ENCODE data around the gene HOXB4. TPM values are rescaled to one million over a fixed set of nuclear protein-coding genes. Genes with fewer than 3 reads are reported as not detected.

HOXB4 gene
- not detected for polyA plus RNA-seq (2012; ENCODE audit: insufficient read depth, insufficient read length, low read depth)

DNA sequence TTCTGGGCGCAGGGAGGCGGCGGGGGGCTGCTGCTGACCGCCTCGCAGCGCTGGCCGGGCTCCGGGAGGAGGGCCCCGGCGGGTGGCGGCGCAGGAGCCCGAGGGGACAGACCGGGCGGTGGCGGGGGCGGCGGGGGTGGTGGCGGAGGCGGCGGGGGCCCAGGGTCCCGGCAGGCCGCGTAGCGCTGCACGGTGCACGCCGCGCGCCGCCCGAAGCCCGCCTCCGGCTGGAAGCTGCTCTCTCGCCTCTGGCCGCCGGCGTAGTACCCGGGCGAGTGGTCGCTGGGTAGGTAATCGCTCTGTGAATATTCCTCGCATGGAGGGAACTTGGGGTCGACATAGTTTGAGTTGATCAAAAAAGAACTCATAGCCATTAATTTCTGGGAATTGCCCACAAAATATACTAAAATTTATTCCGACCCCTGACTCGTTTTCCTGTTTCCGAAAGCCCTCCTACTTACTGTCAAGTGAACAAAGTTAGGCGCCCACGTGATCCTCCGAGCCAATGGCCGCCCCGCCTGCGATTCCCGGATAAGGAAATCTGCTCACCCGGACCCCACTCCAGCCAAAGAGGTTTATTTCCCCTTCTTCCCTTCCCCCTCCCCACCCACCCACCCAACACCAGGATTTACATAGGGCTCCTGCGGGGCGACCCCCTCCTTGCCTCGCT is at the start of gene HOXB4:
HOXB4 (minus strand) TSS at position 405 of the 670 bp plus-strand sequence; CDS start at position 374, 31 bp downstream.
- no peak for DNase-seq
- H3K36me3 ChIP-seq: no peaks in the 10 kb centered on the region
- TF ChIP-seq, protein P1, sequence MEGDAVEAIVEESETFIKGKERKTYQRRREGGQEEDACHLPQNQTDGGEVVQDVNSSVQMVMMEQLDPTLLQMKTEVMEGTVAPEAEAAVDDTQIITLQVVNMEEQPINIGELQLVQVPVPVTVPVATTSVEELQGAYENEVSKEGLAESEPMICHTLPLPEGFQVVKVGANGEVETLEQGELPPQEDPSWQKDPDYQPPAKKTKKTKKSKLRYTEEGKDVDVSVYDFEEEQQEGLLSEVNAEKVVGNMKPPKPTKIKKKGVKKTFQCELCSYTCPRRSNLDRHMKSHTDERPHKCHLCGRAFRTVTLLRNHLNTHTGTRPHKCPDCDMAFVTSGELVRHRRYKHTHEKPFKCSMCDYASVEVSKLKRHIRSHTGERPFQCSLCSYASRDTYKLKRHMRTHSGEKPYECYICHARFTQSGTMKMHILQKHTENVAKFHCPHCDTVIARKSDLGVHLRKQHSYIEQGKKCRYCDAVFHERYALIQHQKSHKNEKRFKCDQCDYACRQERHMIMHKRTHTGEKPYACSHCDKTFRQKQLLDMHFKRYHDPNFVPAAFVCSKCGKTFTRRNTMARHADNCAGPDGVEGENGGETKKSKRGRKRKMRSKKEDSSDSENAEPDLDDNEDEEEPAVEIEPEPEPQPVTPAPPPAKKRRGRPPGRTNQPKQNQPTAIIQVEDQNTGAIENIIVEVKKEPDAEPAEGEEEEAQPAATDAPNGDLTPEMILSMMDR (IDR thresholded peaks at IDR 0.05; ENCODE audit: low read depth, low read length): no peak
- no peaks in the 10 kb centered on the region for H3K9me3 ChIP-seq
- H3K4me3 ChIP-seq (ENCODE audit: low read depth, low read length): no peak within 1 kb of the TSS
- no peaks in the 10 kb centered on the region for H3K4me1 ChIP-seq
- H3K27me3 ChIP-seq: peaks cover 96% of the 10 kb centered on the region

DNA sequence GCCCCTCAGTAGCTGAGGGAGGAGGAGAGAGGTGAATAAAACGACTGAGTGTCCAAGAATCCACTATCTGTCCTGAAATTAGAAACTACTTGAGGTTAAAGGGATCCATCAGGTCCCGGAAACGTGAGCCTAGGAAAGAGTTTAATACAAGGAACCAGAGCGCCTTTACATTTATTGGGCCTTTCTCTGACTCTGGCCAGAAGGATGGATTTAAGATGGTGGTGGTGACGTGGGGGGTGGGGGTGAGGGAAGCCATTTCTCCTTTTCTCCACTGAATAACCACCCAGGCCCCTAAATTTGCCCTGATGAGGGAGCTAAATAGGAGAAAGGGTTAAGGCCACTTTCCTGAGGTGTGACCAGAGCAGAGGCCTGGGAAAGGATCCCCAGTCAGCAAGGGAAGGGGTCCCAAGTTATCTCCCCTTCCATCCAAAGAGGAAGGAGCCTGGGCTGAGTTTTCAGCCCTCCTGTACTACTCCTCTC is 49.0 kb upstream of the HOXB4 start:
- H3K27me3 ChIP-seq: peaks cover 99% of the 10 kb centered on the region
- TF ChIP-seq, protein P1 (IDR thresholded peaks at IDR 0.05; ENCODE audit: low read depth, low read length): no peak
- H3K36me3 ChIP-seq: no peaks in the 10 kb centered on the region
- H3K4me3 ChIP-seq (ENCODE audit: low read depth, low read length): no peak overlapping the region
- H3K9me3 ChIP-seq: no peaks in the 10 kb centered on the region
- H3K4me1 ChIP-seq: no peaks in the 10 kb centered on the region
- DNase-seq: no peak

DNA sequence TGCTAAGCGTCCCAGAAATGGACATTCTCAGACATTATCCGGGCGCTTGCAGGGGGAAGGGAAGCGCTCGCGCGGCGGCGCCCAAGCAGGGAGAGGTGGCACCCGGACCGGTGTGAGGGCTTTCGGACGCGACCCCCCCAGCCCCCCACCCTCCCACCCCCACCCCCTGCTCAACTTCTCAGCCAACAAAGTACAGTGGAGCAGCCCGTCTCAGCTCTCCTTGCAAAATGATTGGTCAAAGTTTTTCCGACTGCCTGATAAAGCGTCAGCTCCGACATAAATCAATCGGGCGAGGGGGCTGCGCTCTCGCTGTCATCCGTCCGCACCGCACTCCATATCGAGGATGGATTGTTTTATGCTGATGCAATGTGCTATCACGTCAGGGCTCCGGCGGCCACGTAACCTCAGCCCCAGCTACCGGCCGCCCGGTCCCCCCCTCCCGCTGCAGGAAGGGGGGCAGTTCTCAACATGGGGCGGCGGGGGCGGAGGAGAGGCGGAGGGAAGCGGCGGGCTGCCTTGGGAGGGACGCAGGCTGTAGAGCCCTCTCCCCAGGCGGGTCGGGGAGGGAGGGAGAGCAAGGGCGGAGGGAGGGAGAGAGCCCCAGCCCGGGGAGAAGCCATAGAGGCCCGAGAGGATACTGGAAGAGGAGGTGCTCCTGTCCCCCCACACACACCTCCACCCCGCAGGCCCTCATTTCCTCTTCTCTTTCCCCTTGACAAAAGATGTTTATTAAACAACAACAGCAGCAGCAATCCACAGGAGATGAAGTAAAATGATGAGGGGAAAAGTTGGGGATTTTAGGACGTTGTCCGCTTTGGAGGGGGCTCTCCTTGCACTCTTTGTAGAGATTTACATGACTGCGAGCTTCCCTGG is 48.3 kb upstream of the HOXB4 start, which contains the start of gene HOXB9:
HOXB9 (minus strand) TSS at position 114 of the 873 bp plus-strand sequence; CDS start at position 25, 89 bp downstream.
- H3K4me1 ChIP-seq: no peaks in the 10 kb centered on the region
- no peak for DNase-seq
- H3K36me3 ChIP-seq: no peaks in the 10 kb centered on the region
- H3K4me3 ChIP-seq (ENCODE audit: low read depth, low read length): no peak within 1 kb of the TSS
- TF ChIP-seq, protein P1 (IDR thresholded peaks at IDR 0.05; ENCODE audit: low read depth, low read length): no peak
- H3K27me3 ChIP-seq: peaks cover 99% of the 10 kb centered on the region
- no peaks in the 10 kb centered on the region for H3K9me3 ChIP-seq

DNA sequence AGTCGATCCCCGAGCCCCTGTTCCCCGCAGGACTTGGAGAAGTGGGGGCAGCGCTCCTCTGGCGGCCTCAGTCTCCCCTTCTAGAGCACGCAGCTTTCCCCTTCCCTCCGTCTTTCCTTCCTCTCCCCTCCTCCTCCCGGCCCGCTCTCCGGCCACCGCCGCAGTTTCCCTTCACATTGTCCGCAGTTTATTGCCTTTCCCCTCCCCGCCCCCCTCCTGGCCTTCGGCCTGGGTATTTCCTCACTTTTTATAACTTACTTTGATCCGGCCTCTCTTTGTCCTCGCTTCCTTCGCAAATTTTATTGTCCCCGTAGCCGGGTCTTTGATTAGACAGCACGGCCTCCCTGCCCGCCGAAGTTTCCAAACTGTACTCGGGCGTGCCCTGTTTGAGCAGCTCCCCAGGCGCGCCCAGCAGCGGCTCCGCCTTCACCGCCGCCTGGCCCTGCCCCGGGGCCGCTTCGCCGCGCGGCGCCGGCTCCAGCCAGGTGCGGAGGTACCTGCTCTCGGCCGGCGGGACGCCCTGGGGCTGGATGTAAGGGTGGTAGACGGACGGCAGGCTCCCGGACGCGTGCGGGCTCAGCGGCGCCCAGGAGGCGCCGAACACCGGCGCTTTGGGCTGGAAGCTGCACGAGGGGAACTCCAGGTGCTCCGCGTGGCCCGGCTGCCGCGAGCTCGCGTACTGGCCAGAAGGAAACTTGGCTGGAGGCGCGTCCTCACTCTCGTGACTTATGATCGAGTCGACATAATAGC is 47.5 kb upstream of the HOXB4 start:
- Histone ChIP-seq H3K9me3 (no peaks in the 10 kb centered on the region), H3K4me3 (ENCODE audit: low read depth, low read length) (no peak overlapping the region), H3K27me3 (peaks cover 99% of the 10 kb centered on the region), H3K36me3 (no peaks in the 10 kb centered on the region), H3K4me1 (no peaks in the 10 kb centered on the region)
- TF ChIP-seq, protein P1 (IDR thresholded peaks at IDR 0.05; ENCODE audit: low read depth, low read length): no peak
- no peak for DNase-seq

DNA sequence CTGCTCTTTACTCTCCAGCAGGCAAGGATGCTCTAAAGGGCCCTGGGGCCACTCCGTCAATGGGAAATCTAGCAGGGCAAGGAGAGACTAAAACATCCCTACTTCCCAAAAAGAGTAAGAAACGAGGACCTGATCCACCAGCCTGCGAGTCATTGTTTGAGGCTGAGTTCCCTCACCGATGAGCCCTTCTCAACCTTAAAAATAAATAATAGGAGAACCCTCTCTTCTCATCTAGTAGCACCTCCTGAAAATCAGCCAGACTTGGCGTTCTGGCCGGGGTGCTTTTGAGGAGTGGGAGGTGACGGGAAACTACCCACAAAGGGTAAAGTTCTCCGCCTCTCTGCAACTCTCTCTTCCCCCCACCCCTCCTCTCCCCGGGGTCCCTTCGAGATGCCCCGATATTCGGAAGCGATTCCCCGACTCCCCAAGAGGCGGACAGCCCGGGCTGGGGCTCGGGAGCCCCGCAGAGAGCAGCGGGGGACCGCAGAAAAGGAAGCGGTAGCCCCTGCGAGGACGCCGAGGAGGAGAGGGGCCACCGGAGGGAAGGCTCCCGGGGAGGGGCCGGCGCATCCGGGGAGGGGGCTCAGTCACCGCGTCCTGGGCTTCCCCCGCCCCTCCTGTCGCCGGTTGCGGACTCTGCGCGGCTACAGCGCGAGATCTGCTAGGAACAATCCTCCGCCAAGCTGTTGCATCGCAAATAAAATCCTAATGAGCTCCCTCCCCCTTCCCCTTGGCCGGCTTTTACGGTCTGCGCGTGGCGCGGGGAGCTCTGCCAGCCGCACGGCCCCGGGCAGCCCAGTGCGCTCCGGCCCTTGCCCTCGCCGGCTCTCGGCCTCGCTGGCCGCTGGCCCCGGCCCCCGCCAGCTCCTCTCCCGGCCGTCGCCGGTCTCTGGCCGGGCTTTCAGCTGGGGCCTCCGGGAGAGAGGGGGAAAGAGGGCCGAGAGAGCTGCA is 46.7 kb upstream of the HOXB4 start:
- no peak overlapping the region for H3K4me3 ChIP-seq (ENCODE audit: low read depth, low read length)
- no peaks in the 10 kb centered on the region for H3K36me3 ChIP-seq
- TF ChIP-seq, protein P1 (IDR thresholded peaks at IDR 0.05; ENCODE audit: low read depth, low read length): no peak
- no peaks in the 10 kb centered on the region for H3K9me3 ChIP-seq
- DNase-seq: no peak
- H3K27me3 ChIP-seq: peaks cover 99% of the 10 kb centered on the region
- no peaks in the 10 kb centered on the region for H3K4me1 ChIP-seq

All from BE2C (cell line).